GM12878 (cell line): ENCODE measurements around the gene LSP1. TPM values are rescaled to one million over a fixed set of nuclear protein-coding genes. Genes with fewer than 3 reads are reported as not detected.

Experiments used
- ATAC-seq: fragments of 200-7000 bp; cut with Tn5 transposase; 3 replicates; pipeline ENCODE4 v1.9.1; 2020; ENCODE audit warnings: mild to moderate bottlenecking, moderate library complexity
- BruUV-seq: library from RNA; stranded (reverse); fragments of 400-500 nt; replicated peaks from 2 replicates; lab custom pipeline; 2021; lab: Mats Ljungman, UMichigan
- CTCF ChIA-PET: fragments of 300-600 bp; sonication (Branson Sonifier 250); formaldehyde crosslinking; extraction: SDS; loops from one replicate; lab custom pipeline; 2021; ENCODE audit warnings: inconsistent platforms; lab: Yijun Ruan, JAX
- POLR2A ChIA-PET: fragments of 350-600 bp; formaldehyde crosslinking; extraction: SDS; loops from one replicate; lab custom pipeline; 2021; ENCODE audit warnings: inconsistent platforms; lab: Charles Lee
- RAD21 ChIA-PET: fragments of 300-600 bp; sonication (Branson Sonifier 250); formaldehyde crosslinking; loops from one replicate; lab custom pipeline; 2023; ENCODE audit warnings: antibody characterized with exemption; ENCODE audit not compliant: unreplicated experiment; lab: Charles Lee
- SMC1A ChIA-PET: fragments of 300-600 bp; sonication (Branson Sonifier 250); formaldehyde crosslinking; loops from one replicate; lab custom pipeline; 2023; ENCODE audit not compliant: unreplicated experiment, uncharacterized antibody; lab: Charles Lee
- DNase-seq: peaks from one replicate; pipeline ENCODE4 v3.0.0-alpha.2; 2011; ENCODE audit warnings: low read depth, low spot score
- FAIRE-seq: peaks from 3 replicates; lab custom pipeline; 2011; peaks lifted over from hg19 to GRCh38; lab: Jason Lieb, UNC
- H2AFZ ChIP-seq: 2 replicates; pipeline ENCODE4 v1.6.0; 2011; ENCODE audit warnings: low read depth, low read length, control low read depth; ENCODE audit not compliant: control insufficient read depth
- H3K27ac ChIP-seq: 2 replicates; pipeline ENCODE4 v1.5.1; 2011; ENCODE audit warnings: control low read depth; ENCODE audit not compliant: control insufficient read depth, insufficient read depth
- H3K27me3 ChIP-seq, 2 experiments: replicated peaks in 1 of 2; 2 replicates each; pipeline versions ENCODE4 v1.6.0 to v1.6.1; 2011; ENCODE audit warnings: low read length in 1 of 2; ENCODE audit not compliant: control insufficient read depth in 2 of 2, insufficient read depth in 2 of 2
- H3K36me3 ChIP-seq, 2 experiments: 2 replicates each; pipeline ENCODE4 v1.5.1; 2011; ENCODE audit warnings: low read length in 1 of 2; ENCODE audit not compliant: control insufficient read depth in 2 of 2, insufficient read depth in 2 of 2
- H3K4me1 ChIP-seq: 2 replicates; pipeline ENCODE4 v1.6.1; 2011; ENCODE audit warnings: mild to moderate bottlenecking, low read length, moderate library complexity, mixed read lengths; ENCODE audit not compliant: control insufficient read depth, insufficient read depth
- H3K4me2 ChIP-seq: 2 replicates; pipeline ENCODE4 v1.6.0; 2011; ENCODE audit warnings: control low read depth; ENCODE audit not compliant: control insufficient read depth, insufficient read depth
- H3K4me3 ChIP-seq: fragments of 200-600 bp; sonication (generic); 2 replicates; pipeline ENCODE4 v1.5.1; 2016
- H3K79me2 ChIP-seq: 2 replicates; pipeline ENCODE4 v1.6.0; 2011; ENCODE audit warnings: low read length; ENCODE audit not compliant: control insufficient read depth, insufficient read depth
- H3K9ac ChIP-seq: 2 replicates; pipeline ENCODE4 v1.8.0; 2011; ENCODE audit warnings: low read length, control low read depth, mixed read lengths; ENCODE audit not compliant: control insufficient read depth, insufficient read depth
- H3K9me3 ChIP-seq: replicated peaks from 3 replicates; pipeline ENCODE4 v1.5.1; 2011; ENCODE audit warnings: mild to moderate bottlenecking, low read length; ENCODE audit not compliant: control insufficient read depth, insufficient read depth
- H4K20me1 ChIP-seq: 2 replicates; pipeline ENCODE4 v1.6.0; 2011; ENCODE audit not compliant: control insufficient read depth, insufficient read depth
- CHD4 ChIP-seq: fragments of 200-600 bp; sonication (generic); IDR thresholded peaks from 2 replicates; pipeline ENCODE4 v1.6.1; 2016; ENCODE audit warnings: mild to moderate bottlenecking
- CREM ChIP-seq: IDR thresholded peaks from 2 replicates; pipeline ENCODE4 v1.6.1; 2014; ENCODE audit warnings: antibody characterized with exemption, low read depth
- EED ChIP-seq: sonication (generic); IDR thresholded peaks from 2 replicates; pipeline ENCODE4 v1.6.1; 2016; ENCODE audit warnings: antibody characterized with exemption, low read depth
- MEF2B ChIP-seq: fragments of 450-650 bp; IDR thresholded peaks from 2 replicates; pipeline ENCODE4 v1.6.1; 2018; ENCODE audit warnings: mild to moderate bottlenecking, moderate library complexity; ENCODE audit not compliant: partially characterized antibody, poor library complexity, severe bottlenecking
- SRF ChIP-seq, 2 experiments: IDR thresholded peaks; 2 replicates each; pipeline ENCODE4 v1.6.1; 2011; ENCODE audit warnings: low read depth in 2 of 2, low read length in 2 of 2, mild to moderate bottlenecking in 1 of 2, moderate library complexity in 1 of 2
- TCF7 ChIP-seq: IDR thresholded peaks from 2 replicates; pipeline ENCODE4 v1.6.1; 2014; ENCODE audit warnings: antibody characterized with exemption, borderline replicate concordance
- ZNF274 ChIP-seq: IDR thresholded peaks from one replicate; pipeline ENCODE4 v1.8.0; 2011; ENCODE audit not compliant: insufficient read length, insufficient read depth
- WGBS: methylation state at CpG from one replicate; pipeline ENCODE4 v1.1.6; 2016; ENCODE audit warnings: low lambda C conversion rate; ENCODE audit not compliant: insufficient replicate concordance, insufficient coverage; ENCODE audit errors: missing lambda C conversion rate; 5-methylcytosine and 5-hydroxymethylcytosine counted together
- in situ Hi-C: fragments of 300-500 bp; cut with MboI; formaldehyde crosslinking; loops from 9 replicates; pipeline ENCODE4 v1.14.3; 2018; ENCODE audit warnings: mixed read lengths
- intact Hi-C: fragments of 100-400 bp; cut with micrococcal nuclease; formaldehyde crosslinking; loops from one replicate; pipeline ENCODE4 v1.14.2; 2022; ENCODE audit not compliant: unreplicated experiment
- polyA plus RNA-seq, 11 experiments: library from polyadenylated mRNA; depleted of rRNA in 4 of 11; unstranded in 6 of 11; stranded (reverse) in 5 of 11; fragments of >200 nt; fragmentation: Nextera tagmentation in 4 of 11; fragmentation: Illumina TruSeq in 1 of 11; extraction: Ambion mirVana in 4 of 11; extraction: Trizol in 1 of 11; gene quantifications; 1 replicate in 1 of 11; 2 replicates in 10 of 11; pipeline versions ENCODE4 v1.2.1 to v1.2.3, GENCODE V29; 2011 to 2016; ENCODE audit warnings: inconsistent platforms in 2 of 11, missing spikeins in 2 of 11, low read depth in 1 of 11
- total RNA-seq, 4 experiments: library from RNA; depleted of rRNA in 3 of 4; stranded (reverse); fragments of >200 nt in 3 of 4; fragmentation: Illumina TruSeq in 1 of 4; extraction: Trizol in 1 of 4; gene quantifications; 2 replicates each; pipeline versions ENCODE4 v1.2.1 to v1.2.3, GENCODE V29; 2013 to 2021
- TF ChIP-seq, protein P1 (sequence below), 3 experiments: IDR thresholded peaks in 2 of 3; conservative IDR thresholded peaks in 1 of 3; 2 replicates each; pipeline ENCODE4 v1.5.1; 2011; ENCODE audit warnings: low read depth in 3 of 3, low read length in 3 of 3, mild to moderate bottlenecking in 3 of 3, control low read depth in 2 of 3, moderate library complexity in 2 of 3, inconsistent platforms in 1 of 3, mixed read lengths in 1 of 3; ENCODE audit not compliant: control insufficient read depth in 2 of 3, insufficient read depth in 1 of 3; ENCODE audit errors: extremely low read depth in 1 of 3

Gene LSP1
- total and polyA plus RNA-seq, 10 of the 15 experiments (the other 5 are each of a cell fraction or from before 2014, with no cell fraction given): 19.2 to 488 (median 369) TPM

DNA sequence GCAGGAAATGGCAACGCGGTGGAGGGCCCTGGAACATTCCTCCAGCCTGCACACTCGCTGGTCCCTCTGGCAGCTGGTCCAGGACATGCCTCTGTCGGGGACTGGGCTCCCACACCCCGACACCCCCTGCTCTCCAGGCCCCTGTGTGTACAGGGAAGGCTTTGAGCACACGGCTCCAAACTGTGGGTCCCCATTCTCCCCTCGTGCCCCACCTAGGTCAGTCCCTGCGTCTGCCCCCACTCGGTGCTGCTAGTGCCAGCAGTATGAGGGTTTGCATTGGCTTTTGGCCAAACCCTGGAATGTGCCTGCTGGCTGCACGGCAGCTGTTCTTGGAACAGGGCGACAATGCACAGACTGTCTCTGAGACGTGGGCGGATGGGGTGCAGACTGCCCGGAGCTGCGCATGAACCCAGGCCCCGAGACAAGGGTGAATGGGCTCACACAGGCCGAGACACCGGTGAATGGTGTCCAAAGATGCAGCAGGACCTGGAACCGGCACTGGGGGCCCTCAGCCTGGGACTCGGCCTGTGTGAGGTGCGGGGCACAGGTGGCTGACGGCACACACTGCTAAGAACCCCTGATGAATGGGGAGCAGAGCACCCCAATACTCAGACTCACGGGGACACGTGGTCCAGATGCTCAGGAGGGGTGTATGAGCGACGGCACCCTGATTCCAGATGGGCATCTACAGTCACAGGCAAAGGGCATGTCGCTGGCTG is 25.6 kb upstream of the LSP1 start:
- no peak for ATAC-seq
- Histone ChIP-seq H3K27ac (no peak overlapping the region), H2AFZ (no peak overlapping the region), H3K4me1 (no peaks in the 10 kb centered on the region), H3K4me2 (no peak overlapping the region), H3K4me3 (no peak overlapping the region), H3K36me3 (no peaks in the 10 kb centered on the region), H3K9ac (no peak overlapping the region), H3K27me3 (peaks cover 0 to 2% of the 10 kb centered on the region in 2 experiments; a peak in 2 of 4 replicates), H3K79me2 (no peaks in the 10 kb centered on the region), H4K20me1 (no peaks in the 10 kb centered on the region), H3K9me3 (no peaks in the 10 kb centered on the region)
- ChIA-PET CTCF (interaction anchor here (1.2 to 7.9 kb wide), 2 partner anchors 134 to 151 kb away, joined by 3 to 187 read pairs; no protein-coding TSS in a partner anchor), SMC1A (no interaction called here), POLR2A (no interaction called here), RAD21 (interaction anchor here (1.0 kb wide), 1 partner anchor 174 kb away, joined by 3 read pairs; no protein-coding TSS in a partner anchor)
- 42% methylated on average over 25 of the region's 27 CpGs for WGBS
- no peak for DNase-seq
- intact Hi-C loops: no loop called here
- in situ Hi-C loops: no loop called here
- no TSS peak for BruUV-seq
- FAIRE-seq: no peak
- no peak for TF ChIP-seq CREM
- TF ChIP-seq MEF2B: no peak
- TF ChIP-seq, protein P1, sequence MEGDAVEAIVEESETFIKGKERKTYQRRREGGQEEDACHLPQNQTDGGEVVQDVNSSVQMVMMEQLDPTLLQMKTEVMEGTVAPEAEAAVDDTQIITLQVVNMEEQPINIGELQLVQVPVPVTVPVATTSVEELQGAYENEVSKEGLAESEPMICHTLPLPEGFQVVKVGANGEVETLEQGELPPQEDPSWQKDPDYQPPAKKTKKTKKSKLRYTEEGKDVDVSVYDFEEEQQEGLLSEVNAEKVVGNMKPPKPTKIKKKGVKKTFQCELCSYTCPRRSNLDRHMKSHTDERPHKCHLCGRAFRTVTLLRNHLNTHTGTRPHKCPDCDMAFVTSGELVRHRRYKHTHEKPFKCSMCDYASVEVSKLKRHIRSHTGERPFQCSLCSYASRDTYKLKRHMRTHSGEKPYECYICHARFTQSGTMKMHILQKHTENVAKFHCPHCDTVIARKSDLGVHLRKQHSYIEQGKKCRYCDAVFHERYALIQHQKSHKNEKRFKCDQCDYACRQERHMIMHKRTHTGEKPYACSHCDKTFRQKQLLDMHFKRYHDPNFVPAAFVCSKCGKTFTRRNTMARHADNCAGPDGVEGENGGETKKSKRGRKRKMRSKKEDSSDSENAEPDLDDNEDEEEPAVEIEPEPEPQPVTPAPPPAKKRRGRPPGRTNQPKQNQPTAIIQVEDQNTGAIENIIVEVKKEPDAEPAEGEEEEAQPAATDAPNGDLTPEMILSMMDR (IDR thresholded peaks at IDR 0.05 in 2 of 3, conservative IDR thresholded peaks at IDR 0.05 in 1 of 3; ENCODE audit: control insufficient read depth in 2 of 3, extremely low read depth in 1 of 3, insufficient read depth in 1 of 3, low read depth in 3 of 3, low read length in 3 of 3): no peak
- TF ChIP-seq ZNF274: no peak
- TF ChIP-seq EED: no peak
- no peak for TF ChIP-seq SRF (IDR thresholded peaks at IDR 0.05; ENCODE audit: low read depth in 2 of 2, low read length in 2 of 2)
- TF ChIP-seq CHD4: no peak
- TF ChIP-seq TCF7: no peak
